ENCODE data around the gene KRT82.

Gene KRT82

DNA sequence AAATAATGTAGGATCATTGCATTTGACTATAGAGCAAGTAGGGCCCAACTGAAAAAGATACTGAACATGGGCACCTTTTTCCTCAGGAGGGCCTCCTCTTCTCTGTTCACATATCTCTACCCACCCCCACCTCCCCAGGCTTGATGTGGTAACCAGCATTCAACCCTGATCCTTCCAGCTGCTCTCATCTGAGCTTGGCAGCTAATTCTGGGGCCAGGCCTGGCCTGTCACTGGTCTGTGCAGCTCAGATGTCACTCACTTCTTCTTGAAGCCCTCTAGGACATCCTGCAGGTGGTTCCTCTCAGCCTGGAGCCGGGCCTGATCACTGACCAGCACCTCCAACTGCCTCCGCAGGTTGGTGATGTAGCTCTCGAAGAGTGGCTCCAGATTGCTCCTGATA is 22.8 kb downstream of the KRT82 start:
- DNase-seq (ENCODE audit: low read depth in 2 of 2), result no peak

DNA sequence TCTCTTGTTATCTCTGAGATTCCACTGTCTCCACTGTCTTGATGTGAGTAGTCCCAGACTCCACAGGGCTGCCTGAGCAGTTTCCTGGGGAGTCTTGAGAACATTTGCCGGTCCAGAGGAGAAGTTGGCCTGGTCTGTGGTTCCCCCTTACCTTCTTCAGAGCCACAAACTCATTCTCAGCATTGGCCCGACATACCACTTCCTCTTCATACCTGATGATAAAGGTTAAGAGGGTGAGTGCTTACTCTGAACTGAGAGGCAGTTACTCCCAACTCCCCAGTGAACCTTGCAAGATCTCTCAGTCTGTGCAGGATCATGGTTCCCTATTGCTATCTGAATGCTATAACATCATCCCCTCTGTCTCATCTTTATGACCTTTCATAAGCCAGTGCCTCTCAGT is 23.3 kb downstream of the KRT82 start:
- no peak for DNase-seq (ENCODE audit: low read depth in 2 of 2)

- no peak for DNase-seq (ENCODE audit: low read depth in 2 of 2)
These were observed 24.9 kb downstream of the KRT82 start for GRCh38 chr12:52381206-52381605.

GRCh38 chr12:52380271-52380694 is 25.9 kb downstream of the KRT82 start:
- DNase-seq (ENCODE audit: low read depth in 2 of 2), result no peak

DNA sequence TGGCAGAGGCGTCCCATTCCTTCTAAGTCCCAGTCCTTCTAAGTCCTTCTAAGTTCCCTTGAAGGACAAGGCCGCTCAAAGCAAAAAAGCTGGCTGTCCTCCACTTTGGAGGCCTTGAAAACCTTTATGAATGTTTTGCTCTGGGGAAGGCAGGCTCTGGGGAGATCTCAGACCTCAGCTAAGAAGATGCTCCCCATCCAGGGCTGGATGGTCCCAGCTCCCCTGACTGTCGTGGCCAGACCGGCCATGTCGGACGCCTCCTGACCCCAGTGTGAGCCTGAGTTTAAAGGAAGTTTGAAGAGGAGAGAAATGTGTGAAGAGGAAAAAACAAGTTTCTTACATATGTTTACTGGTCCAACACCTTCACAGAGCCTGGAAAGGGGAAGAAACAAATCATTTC is 26.6 kb downstream of the KRT82 start:
- no peak for DNase-seq (ENCODE audit: low read depth in 2 of 2)

- DNase-seq (ENCODE audit: low read depth in 2 of 2), result no peak
These were observed 28.0 kb downstream of the KRT82 start for GRCh38 chr12:52378091-52378490.

DNA sequence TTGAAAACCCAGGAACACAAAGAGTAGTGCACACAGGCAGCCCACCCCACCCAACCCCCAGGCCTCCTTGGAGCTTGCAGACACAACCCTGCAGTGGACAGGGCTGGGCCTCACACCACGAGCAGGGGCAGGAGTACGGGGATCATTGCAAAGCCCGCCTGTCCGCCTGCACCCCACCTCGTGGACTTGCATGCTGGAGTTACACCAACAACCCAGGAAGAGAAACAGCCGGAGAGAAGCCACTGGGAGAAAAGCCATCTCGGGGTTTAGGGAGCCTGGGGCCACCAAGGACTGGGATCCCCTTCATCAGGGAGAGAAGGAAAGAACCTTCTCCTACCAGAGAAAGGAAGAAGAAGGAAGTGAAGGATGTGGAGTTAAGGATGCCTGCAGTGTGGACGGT is 28.9 kb downstream of the KRT82 start:
- no peak for DNase-seq (ENCODE audit: low read depth in 2 of 2)

DNA sequence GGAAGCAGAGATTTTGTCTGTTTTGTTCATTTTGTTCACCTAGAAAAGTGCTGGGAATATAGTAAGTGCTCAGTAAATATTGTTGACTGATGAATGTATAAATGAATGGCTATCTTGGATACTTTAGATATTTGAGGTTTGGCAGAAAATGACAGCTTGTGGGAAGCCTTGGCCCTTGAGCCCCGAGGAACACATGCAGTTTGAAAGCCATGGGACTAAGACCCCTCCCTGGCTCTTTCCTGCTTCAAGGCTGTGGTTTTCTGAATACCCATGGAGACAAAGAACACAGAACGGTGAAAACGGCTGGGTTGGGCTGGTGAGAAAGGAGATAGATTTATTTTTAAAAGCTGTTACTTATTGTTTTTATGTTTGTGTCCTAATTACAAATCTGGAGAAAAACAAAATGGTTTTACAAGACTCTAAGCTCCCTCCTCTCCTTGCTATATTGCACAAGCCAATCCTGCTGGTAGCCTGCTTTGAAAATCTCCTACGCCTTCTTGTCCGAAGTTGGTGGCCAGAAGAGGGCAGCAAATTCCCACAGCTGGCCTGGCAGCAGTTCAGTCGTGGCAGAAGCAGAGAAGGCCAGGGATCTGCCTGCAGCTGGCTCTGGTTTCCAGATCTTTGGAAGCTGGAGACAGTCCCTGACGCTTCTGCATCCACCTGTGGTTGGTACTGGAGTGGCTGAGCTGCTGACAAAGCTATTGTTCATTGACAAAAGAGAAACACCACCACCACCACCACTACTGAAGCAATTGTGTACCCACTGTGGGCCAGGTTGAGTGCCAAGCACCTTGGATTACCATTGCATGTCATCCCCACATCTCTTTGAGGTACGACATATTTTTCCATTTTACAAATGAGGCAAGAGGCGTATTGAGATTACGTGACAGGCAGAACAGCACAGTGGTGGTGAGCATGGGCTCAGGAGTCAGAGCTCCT is 33.6 kb downstream of the KRT82 start:
- peak in 1 of 2 donors; percentile 8 for DNase-seq (ENCODE audit: low read depth in 2 of 2)

DNA sequence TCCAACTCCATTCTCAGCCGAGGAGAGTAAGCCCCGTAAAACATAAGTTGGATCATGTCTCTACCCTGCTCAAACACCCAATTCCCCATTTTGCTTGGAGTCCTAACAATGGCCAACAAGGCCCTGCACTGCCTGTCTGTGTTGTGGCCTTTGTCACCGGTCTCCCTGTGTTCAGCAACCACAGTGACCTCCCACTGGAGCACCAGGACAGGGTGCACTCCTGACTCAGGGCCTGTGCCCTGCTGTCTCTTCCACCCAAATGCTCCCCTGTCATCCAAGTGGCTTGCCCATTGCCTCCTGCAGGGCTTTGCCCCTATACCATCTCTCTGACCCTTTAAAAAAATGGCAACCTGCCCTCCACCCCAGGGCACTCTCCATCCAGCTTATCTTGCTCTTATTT is 34.4 kb downstream of the KRT82 start:
- no peak for DNase-seq (ENCODE audit: low read depth in 2 of 2)

DNA sequence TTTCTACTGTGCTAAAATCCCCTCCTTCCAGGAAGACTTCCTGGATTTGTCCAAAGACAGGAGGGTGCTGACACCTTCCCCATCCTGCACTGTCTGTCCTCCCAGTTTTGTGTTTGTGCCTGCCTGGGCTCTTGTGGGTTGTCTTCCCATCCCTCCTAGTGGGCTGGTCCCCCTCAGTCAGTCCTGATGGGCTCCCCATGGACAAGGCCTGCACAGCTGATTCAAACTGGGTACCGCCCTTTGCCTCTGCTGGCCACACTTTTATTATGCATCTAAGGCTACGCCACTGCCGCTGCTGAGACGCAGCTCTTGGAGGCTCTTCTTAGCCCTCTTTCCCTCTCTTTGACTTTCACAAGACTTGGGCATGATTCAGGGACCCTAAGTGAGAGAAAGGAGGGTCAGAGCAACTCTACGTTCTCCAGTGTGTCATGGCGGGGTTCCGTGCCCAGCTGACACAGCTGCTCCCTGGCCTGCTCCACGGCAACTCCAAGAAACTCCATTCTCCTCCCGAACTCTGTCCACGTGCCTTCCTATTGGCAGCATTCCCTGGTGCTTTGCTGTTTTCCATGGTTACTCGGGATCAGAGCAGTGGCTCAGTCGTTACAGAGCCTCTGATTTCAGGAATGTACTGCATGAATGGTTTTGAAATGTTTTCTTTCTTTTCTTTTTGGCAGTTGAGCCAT is 35.1 kb downstream of the KRT82 start:
- DNase-seq (ENCODE audit: low read depth in 2 of 2), result no peak

DNA sequence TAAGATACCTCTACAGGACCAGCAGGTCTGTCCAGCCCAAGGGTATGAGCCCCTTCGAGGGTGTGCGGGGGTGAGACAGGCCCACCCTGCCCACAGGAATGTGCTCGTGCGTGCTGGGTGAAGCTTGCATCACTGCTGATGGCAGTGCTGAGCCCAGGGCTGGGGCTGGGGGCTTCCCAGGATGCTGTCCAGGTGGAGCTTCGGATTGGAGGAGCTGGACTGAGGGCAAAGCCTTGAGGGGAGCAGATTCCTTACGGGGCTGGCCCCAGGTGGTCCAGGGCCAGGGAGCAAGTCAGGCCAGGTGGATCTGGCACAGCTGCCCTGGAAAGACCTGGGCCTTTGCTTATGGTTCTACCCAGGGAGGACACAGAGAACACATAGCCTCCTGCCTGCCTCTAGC is 36.3 kb downstream of the KRT82 start:
- no peak for DNase-seq (ENCODE audit: low read depth in 2 of 2)

- no peak for DNase-seq (ENCODE audit: low read depth in 2 of 2)
These were observed 36.9 kb downstream of the KRT82 start for GRCh38 chr12:52369211-52369610.

DNA sequence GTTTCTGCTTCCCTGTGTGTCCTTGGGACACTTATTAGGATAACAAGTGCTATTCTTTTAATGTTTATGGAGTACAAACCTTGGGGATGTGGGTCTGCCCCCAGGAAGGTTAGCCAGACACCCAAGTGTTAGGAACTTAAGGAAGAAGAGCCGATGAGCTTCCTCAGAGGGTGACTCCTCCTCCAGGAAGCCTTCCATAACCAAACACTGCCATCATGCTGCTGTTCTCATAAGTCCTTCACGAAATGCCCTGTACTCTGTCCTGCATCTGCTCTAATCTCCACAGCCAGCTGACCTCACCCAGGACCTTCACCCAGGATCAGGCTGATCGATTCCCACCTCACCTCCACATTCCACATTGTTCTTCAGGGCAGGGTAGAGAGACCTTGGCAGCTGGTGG is 37.6 kb downstream of the KRT82 start:
- DNase-seq (ENCODE audit: low read depth in 2 of 2), result no peak

DNA sequence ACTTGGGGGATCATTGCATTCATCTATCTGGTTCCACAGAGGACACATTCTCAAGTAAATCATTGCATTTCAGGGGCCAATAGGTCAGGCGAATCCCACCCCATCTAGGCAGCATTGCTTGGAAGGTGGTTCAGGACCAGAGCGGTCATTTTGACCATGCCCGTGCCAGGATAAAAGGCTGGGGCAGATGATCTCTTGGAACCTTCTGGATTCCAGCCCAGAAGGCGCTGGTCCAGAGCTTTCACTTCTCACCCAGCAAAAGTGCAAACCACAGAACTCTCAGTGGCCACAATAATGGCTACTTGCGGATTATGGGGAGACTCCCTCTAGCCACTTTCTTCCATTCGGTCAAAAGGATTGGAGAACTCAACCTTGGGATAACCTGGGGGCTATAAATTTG is 38.3 kb downstream of the KRT82 start:
- DNase-seq (ENCODE audit: low read depth in 2 of 2), result no peak

GRCh38 chr12:52366738-52367485 is 39.2 kb downstream of the KRT82 start, which contains the start of gene KRT85:
Gene KRT85 (minus strand): TSS chr12:52367481. CDS start chr12:52367405, 76 bp downstream.
- DNase-seq (ENCODE audit: low read depth in 2 of 2), result no peak

DNA sequence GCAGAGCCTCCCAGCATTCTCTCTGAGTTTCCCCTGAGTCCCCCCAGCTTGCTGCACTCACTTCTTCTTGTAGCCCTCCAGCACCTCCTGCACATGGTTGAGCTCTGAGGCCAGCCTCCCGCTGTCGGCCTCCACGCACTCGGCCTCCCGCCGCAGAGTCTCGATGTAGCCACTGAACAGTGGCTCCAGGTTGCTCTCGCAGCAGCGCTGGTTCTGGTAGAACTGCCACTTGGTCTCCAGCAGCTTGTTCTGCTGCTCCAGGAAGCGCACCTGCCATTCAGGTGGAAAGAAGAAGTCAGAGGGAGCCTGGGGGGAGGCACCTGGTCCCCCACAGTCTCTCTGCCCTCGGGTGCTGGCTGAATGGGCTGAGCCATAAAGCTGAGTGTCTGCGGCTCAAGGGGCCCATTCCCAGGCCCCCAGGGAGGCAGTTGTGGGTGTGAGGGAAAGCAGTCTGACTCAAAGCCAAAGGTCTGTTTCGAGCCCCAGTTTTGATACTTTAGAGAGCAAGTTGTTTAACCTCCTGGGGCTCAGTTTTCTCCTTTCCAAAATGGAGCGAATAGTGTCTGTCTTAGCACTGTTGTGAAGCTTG is 41.1 kb downstream of the KRT82 start:
- no peak for DNase-seq (ENCODE audit: low read depth in 2 of 2)

- DNase-seq (ENCODE audit: low read depth in 2 of 2), result no peak
These were observed 42.1 kb downstream of the KRT82 start for GRCh38 chr12:52364061-52364460.

DNA sequence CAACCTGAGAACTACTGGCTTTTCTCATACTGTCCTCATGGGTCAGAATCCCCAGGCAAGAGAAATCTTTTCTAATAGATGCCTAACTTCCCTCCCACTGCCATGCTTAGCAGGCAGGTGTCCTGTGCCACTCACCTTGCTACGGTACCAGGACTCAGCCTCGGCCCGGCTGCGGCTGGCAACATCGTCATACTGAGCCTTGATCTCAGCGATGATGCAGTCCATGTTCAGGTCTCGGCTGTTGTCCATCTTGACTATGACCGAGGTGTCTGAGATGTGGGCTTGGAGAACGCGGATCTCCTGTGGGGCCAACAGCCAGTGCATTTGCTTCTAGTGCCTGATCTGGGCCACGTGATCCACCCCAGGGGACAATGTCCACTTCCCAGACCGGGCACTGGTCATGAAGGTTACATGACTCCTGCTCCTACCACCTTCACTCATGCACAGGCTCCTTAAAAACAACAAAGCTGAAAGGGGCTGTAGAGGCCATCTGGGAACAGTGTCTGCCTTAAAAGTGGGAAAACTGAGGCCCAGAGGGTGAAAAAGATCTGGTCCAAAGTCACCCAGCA is 42.9 kb downstream of the KRT82 start:
- no peak for DNase-seq (ENCODE audit: low read depth in 2 of 2)

- DNase-seq (ENCODE audit: low read depth in 2 of 2), result no peak
These were observed 43.9 kb downstream of the KRT82 start for GRCh38 chr12:52362118-52362726.

DNA sequence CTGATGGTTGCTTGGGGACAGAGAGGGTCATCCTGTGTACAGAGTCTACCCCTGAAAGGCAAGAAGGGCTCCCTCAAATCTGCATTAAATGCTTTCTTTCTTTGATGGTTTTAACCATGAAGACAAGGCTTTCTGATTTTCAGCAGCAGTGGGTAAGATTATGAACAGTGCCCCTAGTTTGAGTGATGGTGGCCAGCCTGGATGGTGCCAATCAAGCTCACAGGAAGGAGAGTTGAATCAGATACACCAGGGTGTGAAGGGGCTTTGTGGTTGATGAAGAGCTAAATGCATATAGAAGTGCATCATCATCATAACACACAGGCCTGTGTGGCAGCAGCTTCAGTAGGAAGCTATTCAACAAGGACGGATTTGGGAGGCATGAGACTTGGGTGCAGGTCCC is 44.6 kb downstream of the KRT82 start:
- DNase-seq (ENCODE audit: low read depth in 2 of 2), result no peak

- DNase-seq (ENCODE audit: low read depth in 2 of 2), result no peak
These were observed 45.4 kb downstream of the KRT82 start for GRCh38 chr12:52360663-52361271.

Data from activated CD8-positive, alpha-beta memory T cell treated with anti-CD3 and anti-CD28 coated beads for 4 hours (primary cell).